Neural crest cell (in vitro differentiated cells): ENCODE data around the gene SERINC3. TPM values are rescaled to one million over a fixed set of nuclear protein-coding genes. Genes with fewer than 3 reads are reported as not detected.

Source experiments
- DNase-seq: peaks from one replicate; pipeline ENCODE4 v3.0.0; 2021; ENCODE audit warnings: low read depth, mixed read lengths, low spot score
- H3K27ac Mint-ChIP-seq: one replicate; pipeline ENCODE4 v1.8.0; 2021; ENCODE audit warnings: mild to moderate bottlenecking, mixed read lengths; ENCODE audit not compliant: unreplicated experiment
- H3K27me3 Mint-ChIP-seq: 2 replicates; pipeline ENCODE4 v1.8.0; 2021; ENCODE audit warnings: low read depth, mild to moderate bottlenecking, mixed read lengths
- H3K36me3 Mint-ChIP-seq: 2 replicates; pipeline ENCODE4 v1.8.0; 2021; ENCODE audit warnings: low read depth, mild to moderate bottlenecking, mixed read lengths
- H3K4me1 Mint-ChIP-seq: 2 replicates; pipeline ENCODE4 v1.8.0; 2021; ENCODE audit warnings: mixed read lengths
- H3K4me3 Mint-ChIP-seq: one replicate; pipeline ENCODE4 v1.8.0; 2021; ENCODE audit warnings: mild to moderate bottlenecking, mixed read lengths
- H3K9me3 Mint-ChIP-seq: 2 replicates; pipeline ENCODE4 v1.8.0; 2021; ENCODE audit warnings: mixed read lengths
- CTCF ChIP-seq: fragments of 200-600 bp; sonication (generic); conservative IDR thresholded peaks from 2 replicates; pipeline ENCODE4 v1.5.0; 2021; ENCODE audit warnings: antibody characterized with exemption, mild to moderate bottlenecking
- total RNA-seq: library from RNA; stranded (reverse); gene quantifications from 2 replicates; pipeline ENCODE4 v1.2.1, GENCODE V29; 2021

SERINC3 gene
- total RNA-seq, 1 donor from 2014 or later: 32.4 TPM

- Mint-ChIP-seq H3K9me3 (no peaks in the 10 kb centered on the region), H3K27ac (no peak overlapping the region), H3K4me3 (no peak overlapping the region)
These were observed 20.1 kb upstream of the SERINC3 start for GRCh38 chr20:44541992-44542391.

GRCh38 chr20:44540834-44541233, 19.0 kb upstream of the SERINC3 start:
- H3K27ac Mint-ChIP-seq: no peak overlapping the region
- no peaks in the 10 kb centered on the region for H3K9me3 Mint-ChIP-seq
- no peaks in the 10 kb centered on the region for H3K36me3 Mint-ChIP-seq
- no peaks in the 10 kb centered on the region for H3K27me3 Mint-ChIP-seq
- DNase-seq: no peak
- H3K4me3 Mint-ChIP-seq: no peak overlapping the region
- no peaks in the 10 kb centered on the region for H3K4me1 Mint-ChIP-seq
- TF ChIP-seq CTCF: no peak

More at GRCh38 chr20:44541992-44542391, 20.1 kb upstream of the SERINC3 start:
- H3K36me3 Mint-ChIP-seq: no peaks in the 10 kb centered on the region
- no peaks in the 10 kb centered on the region for H3K4me1 Mint-ChIP-seq
- TF ChIP-seq CTCF: no peak
- no peaks in the 10 kb centered on the region for H3K27me3 Mint-ChIP-seq
- no peak for DNase-seq

- DNase-seq: no peak
- no peak overlapping the region for H3K27ac Mint-ChIP-seq
- H3K27me3 Mint-ChIP-seq: no peaks in the 10 kb centered on the region
- no peak for TF ChIP-seq CTCF
- no peaks in the 10 kb centered on the region for H3K9me3 Mint-ChIP-seq
- no peaks in the 10 kb centered on the region for H3K36me3 Mint-ChIP-seq
- no peaks in the 10 kb centered on the region for H3K4me1 Mint-ChIP-seq
- no peak overlapping the region for H3K4me3 Mint-ChIP-seq
These were observed 16.1 kb upstream of the SERINC3 start for GRCh38 chr20:44537993-44538392.

- no peak overlapping the region for H3K27ac Mint-ChIP-seq
- H3K4me3 Mint-ChIP-seq: no peak overlapping the region
- no peaks in the 10 kb centered on the region for H3K27me3 Mint-ChIP-seq
These were observed 14.3 kb upstream of the SERINC3 start for GRCh38 chr20:44536175-44536574.

GRCh38 chr20:44533928-44534327, 12.1 kb upstream of the SERINC3 start:
- DNase-seq: no peak
- no peak for TF ChIP-seq CTCF
- H3K27me3 Mint-ChIP-seq: no peaks in the 10 kb centered on the region
- H3K27ac Mint-ChIP-seq: no peak overlapping the region
- peaks cover 5% of the 10 kb centered on the region for H3K4me1 Mint-ChIP-seq
- H3K4me3 Mint-ChIP-seq: no peak overlapping the region
- no peaks in the 10 kb centered on the region for H3K36me3 Mint-ChIP-seq
- H3K9me3 Mint-ChIP-seq: no peaks in the 10 kb centered on the region

More at GRCh38 chr20:44536175-44536574, 14.3 kb upstream of the SERINC3 start:
- peaks cover 5% of the 10 kb centered on the region for H3K4me1 Mint-ChIP-seq
- no peaks in the 10 kb centered on the region for H3K36me3 Mint-ChIP-seq
- H3K9me3 Mint-ChIP-seq: no peaks in the 10 kb centered on the region
- DNase-seq: no peak
- no peak for TF ChIP-seq CTCF

- Mint-ChIP-seq H3K4me1 (peaks cover 5% of the 10 kb centered on the region), H3K27me3 (no peaks in the 10 kb centered on the region), H3K36me3 (no peaks in the 10 kb centered on the region), H3K4me3 (no peak overlapping the region), H3K9me3 (no peaks in the 10 kb centered on the region), H3K27ac (no peak overlapping the region)
- TF ChIP-seq CTCF: no peak
- no peak for DNase-seq
These were observed 11.1 kb upstream of the SERINC3 start for GRCh38 chr20:44532981-44533331.
